HG02981 (cell line): Measurements from ENCODE around the gene MYRIP.
"Not testable (repeated sequence)": the region's sequence is repeated elsewhere in the genome, so short reads cannot be mapped to it uniquely, and the experiment has no call there.

ENCODE experiments used
- ATAC-seq: cut with Tn5 transposase; IDR thresholded peaks from one replicate; pipeline ENCODE4 v1.9.1; 2021; ENCODE audit warnings: mild to moderate bottlenecking, moderate library complexity; ENCODE audit not compliant: unreplicated experiment

MYRIP gene

DNA sequence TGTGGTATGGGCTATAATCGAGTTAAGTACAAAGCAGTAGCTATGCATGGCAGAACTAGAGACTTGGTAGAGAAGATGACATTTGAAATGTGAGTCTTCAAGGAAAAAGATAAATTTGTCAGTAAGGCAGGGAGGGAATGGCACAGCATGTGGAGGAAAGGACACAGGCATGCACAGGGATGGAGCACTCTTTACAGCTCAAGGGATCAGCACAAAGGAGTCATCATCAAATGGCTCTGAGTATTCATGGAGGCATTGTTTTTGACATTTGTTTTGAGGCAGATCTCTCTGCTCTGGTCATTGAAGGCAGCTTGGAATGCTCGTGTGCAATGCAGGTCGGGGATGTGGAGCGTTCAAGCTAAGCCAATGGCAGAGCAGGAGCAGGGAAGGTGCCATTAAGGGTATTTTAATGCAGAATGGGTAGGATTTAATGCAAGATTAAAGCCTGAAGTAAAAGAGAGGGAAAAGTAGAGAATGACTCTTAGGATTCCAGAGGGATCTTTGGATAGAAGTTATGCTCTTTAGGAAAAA is 213.0 kb downstream of the MYRIP start:
- ATAC-seq: no peak

- ATAC-seq: no peak
Measured at GRCh38 chr3:40024526-40024925, 215.1 kb downstream of the MYRIP start.

GRCh38 chr3:40025892-40026291 is 216.5 kb downstream of the MYRIP start:
- not testable (repeated sequence) for ATAC-seq

GRCh38 chr3:40035177-40035576 is 225.8 kb downstream of the MYRIP start:
- ATAC-seq: no peak

GRCh38 chr3:40037582-40037981 is 228.2 kb downstream of the MYRIP start:
- no peak for ATAC-seq

GRCh38 chr3:40042752-40043443 is 233.5 kb downstream of the MYRIP start:
- ATAC-seq: no peak

- ATAC-seq: no peak
Measured at GRCh38 chr3:40043444-40043755, 234.0 kb downstream of the MYRIP start.

DNA sequence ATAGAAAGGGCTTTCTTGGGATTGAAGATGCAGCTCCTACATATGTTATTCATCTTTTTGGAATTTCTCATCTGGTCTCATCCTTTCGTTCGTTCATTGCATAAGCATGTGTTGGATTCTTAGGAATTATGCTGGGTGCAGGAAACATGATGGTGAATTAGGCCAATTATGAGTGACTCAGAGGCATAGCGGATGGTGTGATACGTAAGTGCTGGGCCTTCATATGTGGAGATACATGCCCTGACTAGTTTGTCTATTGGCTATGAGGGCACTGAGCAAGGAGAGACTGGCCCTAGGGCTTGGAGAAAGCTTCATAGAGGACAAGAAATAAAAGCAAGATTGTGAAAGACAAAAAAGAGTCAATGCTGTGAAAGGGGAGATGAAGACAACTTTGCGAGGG is 235.1 kb downstream of the MYRIP start:
- ATAC-seq: no peak

DNA sequence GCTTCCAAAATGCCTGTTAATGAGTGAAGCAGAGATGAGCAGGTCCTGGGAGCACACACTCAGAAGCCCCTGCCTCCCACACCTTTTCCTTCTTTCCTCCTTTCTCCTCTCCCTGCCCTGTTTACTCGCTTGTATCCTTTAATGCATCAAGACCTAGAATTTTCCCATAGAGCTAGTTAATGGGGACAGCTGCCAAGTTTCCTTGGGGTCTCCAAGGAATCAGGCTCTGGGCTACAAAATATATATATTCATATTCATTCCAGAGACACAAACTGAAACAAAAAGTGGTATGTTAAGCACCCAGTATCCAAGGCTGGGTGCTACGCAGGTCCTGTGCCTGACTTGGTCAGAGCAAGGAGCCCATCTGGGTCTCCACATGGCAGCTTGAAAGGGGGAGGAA is 235.6 kb downstream of the MYRIP start:
- no peak for ATAC-seq

DNA sequence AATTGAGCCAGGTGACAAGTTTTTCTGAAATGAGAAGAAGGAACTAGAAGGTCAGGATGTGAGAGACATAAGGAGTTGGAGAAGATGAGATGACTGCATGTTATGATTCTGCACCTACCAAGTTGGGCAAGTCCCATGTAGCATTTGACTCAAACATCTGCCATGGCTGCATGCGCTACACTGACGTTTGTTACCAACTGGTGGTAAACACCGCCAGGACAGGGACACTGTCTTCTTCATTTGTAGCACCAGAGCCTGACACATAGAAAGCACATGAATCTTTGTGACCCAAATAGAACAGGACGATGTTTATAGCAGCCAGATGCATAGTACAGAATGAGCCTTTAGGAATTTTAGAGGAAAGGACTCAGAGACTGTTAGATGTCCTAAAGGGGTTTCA is 236.7 kb downstream of the MYRIP start:
- no peak for ATAC-seq

DNA sequence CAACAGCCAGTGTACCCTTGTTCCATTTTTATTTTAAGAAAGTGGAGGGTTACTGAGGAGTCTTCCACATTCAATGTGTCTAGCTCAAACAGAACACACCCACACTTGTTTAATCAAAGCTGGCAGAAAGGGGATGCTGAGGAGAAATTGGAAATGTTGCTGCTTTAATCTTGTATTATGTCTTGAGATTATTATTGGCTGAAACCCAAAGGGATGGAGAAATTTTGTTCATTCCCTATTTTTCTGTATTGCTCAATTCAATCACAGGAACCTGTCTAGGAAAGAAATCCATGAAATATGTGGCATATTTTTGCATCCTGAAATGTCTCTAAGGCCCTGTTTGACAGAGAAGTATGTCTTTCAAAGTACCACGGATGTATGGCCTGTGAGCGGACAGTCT is 238.0 kb downstream of the MYRIP start:
- ATAC-seq: no peak

DNA sequence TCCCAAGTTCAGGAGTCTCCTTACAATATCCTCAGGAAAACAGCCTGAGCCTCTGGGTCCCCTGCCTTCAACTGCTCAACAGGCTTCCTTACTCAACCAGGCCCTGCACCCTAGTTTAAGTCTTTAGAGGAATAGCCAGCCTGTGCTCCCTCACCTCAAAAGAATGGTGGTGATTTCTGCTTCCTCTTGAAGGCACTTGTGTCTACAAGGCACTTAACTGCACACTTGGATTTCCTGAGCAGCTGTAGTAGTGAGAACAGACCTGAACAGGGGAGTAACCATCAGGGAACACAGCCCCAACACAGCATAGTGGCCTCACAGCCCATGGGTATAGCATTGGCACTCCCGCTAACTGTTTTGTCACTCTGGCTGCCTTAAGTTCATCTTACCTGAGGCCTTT is 244.3 kb downstream of the MYRIP start:
- no peak for ATAC-seq

DNA sequence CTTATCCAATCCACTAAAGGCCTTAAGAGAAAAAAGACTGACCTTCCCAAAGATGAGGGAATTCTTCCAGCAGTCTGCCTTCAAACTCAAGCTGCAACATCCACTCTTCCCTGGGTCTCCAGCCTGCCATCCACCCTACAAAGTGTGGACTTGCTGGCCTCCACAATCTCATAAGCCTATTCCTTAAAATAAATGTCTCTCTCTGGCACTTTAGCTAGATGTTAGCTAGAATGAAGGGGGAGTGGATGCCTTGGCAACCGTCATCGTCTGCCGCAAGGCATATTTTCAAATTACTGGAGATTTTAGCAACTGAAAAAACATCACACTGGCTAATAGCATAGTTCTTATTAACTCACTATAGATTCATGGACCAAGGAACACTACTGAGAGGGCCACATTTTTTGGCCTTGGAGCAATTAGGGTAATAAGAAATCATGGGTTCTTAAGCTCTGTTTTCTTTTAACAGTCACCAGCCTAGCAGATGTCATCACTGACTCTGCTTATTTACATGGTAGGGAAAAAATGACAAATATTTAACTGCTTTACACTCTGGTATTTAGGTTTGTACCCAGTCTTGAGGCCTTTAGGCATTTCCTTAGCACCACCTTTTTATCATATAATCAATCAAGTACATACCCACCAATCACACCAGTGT is 245.3 kb downstream of the MYRIP start:
- no peak for ATAC-seq

DNA sequence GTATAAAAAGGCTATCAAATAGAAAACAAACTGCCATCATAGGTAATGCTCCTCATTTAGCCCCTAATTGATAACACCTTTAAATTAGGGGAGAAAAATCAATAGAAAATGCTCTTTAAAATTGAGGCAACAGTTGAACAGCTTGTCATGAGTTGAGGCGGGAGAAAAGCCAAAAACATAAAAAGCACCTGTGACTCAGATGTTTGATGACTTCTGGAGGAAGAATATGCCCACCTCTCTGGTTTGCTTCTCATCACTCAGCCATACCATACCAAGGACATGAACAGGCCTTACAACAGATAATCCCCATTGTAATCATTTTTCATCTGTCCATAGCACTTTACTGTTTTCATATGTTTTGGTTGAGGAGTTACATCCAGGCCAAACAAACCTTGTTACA is 246.0 kb downstream of the MYRIP start:
- ATAC-seq: no peak

- ATAC-seq: no peak
Measured at GRCh38 chr3:40055956-40056355, 246.5 kb downstream of the MYRIP start.

- no peak for ATAC-seq
Measured at GRCh38 chr3:40057077-40057476, 247.7 kb downstream of the MYRIP start.

- ATAC-seq: no peak
Measured at GRCh38 chr3:40057786-40058185, 248.4 kb downstream of the MYRIP start.

GRCh38 chr3:40068636-40069035 is 259.2 kb downstream of the MYRIP start:
- no peak for ATAC-seq

DNA sequence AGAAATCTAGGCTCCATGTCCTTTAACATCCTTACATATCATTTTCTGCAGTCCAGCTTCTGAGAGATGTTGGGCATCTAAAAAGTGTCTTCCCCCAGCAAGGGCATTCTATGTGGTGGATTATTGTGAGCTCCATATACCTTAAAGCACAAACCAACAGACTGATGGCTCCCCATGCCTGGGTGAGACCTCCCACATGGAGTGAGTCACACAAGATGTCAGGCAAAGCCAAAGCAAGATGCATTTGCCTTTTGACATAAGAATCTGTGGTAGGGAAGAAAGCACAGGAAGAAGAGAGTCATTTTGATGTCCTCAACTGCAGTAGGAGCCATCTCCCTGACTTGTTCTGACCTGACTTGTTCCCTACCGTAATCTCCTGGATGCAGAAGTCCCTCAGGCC is 261.4 kb downstream of the MYRIP start:
- no peak for ATAC-seq

DNA sequence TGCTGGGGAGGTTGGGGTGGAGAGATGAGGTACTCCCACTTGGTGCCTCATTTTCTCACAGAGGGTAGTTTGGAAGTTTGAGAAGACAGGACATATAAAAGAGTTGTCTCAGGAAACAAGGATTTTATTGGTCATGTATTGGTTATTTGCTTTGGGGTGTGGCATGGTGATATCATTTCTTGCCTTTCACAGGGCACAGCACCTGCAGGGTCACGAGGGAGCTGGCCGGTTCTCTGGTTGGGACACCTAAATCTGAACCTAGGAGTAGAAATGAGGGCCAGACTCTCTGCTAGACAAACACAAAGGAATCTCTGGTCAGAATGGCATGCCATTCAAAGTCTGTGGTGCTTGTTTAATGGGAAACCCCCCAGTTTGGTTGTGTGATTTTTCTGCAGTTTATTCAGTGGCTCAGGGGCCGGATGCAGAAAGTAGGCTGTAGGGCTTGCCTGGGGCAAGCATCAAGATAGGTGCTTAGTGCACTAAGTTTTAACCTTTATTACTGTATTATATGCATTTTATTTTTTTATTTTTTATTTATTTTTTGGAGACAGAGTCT is 262.4 kb downstream of the MYRIP start:
- no peak for ATAC-seq

DNA sequence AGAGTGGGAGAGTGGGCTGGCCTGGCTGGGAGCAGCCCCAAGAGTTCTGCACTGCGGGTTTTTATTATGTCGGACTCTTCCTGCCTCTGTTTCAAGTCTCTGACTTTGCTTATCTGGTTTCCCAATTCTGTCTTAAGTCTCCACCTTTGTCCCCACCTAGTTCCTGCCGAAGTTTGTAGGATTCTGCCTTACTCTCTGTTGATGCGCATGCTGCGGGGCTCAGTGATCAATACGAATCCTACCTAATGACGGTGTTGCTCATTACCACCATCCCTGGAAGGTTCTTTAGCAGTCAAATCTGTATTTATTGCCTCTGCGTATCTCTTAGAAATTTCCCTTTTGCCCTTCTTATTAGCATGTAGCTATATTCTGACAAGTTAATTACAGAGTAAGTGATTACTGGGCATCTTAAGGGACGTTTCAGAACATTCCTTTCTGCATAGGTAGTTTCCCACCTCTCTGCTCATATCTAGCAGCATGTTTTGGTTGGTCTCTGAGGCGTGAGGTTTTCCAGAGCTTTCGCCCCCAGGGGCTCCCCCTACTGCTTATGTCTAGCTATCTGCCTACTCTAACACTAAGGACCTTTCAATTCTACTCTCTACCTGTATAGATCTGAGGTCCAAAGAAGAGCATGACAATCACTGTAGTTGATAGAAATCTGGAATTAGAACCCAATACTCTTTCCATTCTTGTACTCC is 264.1 kb downstream of the MYRIP start:
- ATAC-seq: no peak

DNA sequence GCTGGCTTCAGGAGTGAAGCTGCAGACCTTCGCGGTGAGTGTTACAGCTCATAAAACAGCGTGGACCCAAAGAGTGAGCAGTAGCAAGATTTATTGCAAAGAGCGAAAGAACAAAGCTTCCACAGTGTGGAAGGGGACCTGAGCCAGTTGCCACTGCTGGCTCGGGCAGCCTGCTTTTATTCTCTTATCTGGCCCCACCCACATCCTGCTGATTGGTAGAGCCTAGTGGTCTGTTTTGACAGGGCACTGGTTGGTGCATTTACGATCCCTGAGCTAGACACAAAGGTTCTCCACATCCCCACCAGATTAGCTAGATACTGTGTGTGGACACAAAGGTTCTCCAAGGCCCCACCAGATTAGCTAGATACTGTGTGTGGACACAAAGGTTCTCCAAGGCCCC is 267.7 kb downstream of the MYRIP start:
- not testable (repeated sequence) for ATAC-seq
